AG04450 (cell line): Measurements from ENCODE around the gene WHRN. TPM values are rescaled to one million over a fixed set of nuclear protein-coding genes. Genes with fewer than 3 reads are reported as not detected.

Experiments used
- CTCF ChIA-PET: fragments of 300-600, 350-600 bp; formaldehyde crosslinking; extraction: SDS; loops from one replicate; lab custom pipeline; 2022; ENCODE audit warnings: antibody characterized with exemption, inconsistent platforms; lab: Charles Lee
- POLR2A ChIA-PET: fragments of 350-600 bp; formaldehyde crosslinking; extraction: SDS; loops from one replicate; lab custom pipeline; 2021; ENCODE audit warnings: antibody characterized with exemption, inconsistent platforms; lab: Yijun Ruan, JAX
- DNase-seq: peaks from one replicate; pipeline ENCODE4 v3.0.0-alpha.2; 2011; ENCODE audit warnings: low read depth, low spot score
- H3K27ac ChIP-seq: one replicate; pipeline ENCODE4 v1.5.1; 2012; ENCODE audit warnings: low read depth, low read length, control low read depth
- H3K27me3 ChIP-seq: one replicate; pipeline ENCODE4 v1.6.0; 2012; ENCODE audit warnings: low read length; ENCODE audit not compliant: control insufficient read depth, insufficient read depth
- H3K4me3 ChIP-seq: 2 replicates; pipeline ENCODE4 v1.5.1; 2011; ENCODE audit warnings: mild to moderate bottlenecking, low read depth, low read length, control low read depth
- H3K9me3 ChIP-seq: 2 replicates; pipeline ENCODE4 v1.5.1; 2012; ENCODE audit warnings: low read length; ENCODE audit not compliant: control insufficient read depth, insufficient read depth
- polyA plus RNA-seq: library from polyadenylated mRNA; depleted of rRNA; stranded (reverse); fragments of >200 nt; gene quantifications from 2 replicates; pipeline ENCODE4 v1.2.3, GENCODE V29; 2011
- TF ChIP-seq, protein P1 (sequence below): IDR thresholded peaks from 2 replicates; pipeline ENCODE4 v1.5.1; 2011; ENCODE audit warnings: low read depth, low read length, control low read depth, inconsistent platforms

Gene WHRN
- polyA plus RNA-seq, 1 experiment: 1.1 TPM

- no peaks in the 10 kb centered on the region for H3K9me3 ChIP-seq
- CTCF ChIA-PET: interaction anchor here (0.6 kb wide), 1 partner anchor 35 kb away, joined by 4 read pairs; no protein-coding TSS in a partner anchor
- no peaks in the 10 kb centered on the region for H3K27me3 ChIP-seq
- no peak overlapping the region for H3K4me3 ChIP-seq
- DNase-seq: no peak
- H3K27ac ChIP-seq: no peak overlapping the region
- TF ChIP-seq, protein P1, sequence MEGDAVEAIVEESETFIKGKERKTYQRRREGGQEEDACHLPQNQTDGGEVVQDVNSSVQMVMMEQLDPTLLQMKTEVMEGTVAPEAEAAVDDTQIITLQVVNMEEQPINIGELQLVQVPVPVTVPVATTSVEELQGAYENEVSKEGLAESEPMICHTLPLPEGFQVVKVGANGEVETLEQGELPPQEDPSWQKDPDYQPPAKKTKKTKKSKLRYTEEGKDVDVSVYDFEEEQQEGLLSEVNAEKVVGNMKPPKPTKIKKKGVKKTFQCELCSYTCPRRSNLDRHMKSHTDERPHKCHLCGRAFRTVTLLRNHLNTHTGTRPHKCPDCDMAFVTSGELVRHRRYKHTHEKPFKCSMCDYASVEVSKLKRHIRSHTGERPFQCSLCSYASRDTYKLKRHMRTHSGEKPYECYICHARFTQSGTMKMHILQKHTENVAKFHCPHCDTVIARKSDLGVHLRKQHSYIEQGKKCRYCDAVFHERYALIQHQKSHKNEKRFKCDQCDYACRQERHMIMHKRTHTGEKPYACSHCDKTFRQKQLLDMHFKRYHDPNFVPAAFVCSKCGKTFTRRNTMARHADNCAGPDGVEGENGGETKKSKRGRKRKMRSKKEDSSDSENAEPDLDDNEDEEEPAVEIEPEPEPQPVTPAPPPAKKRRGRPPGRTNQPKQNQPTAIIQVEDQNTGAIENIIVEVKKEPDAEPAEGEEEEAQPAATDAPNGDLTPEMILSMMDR: no peak
- POLR2A ChIA-PET: interaction anchor here (1.7 kb wide), 1 partner anchor 17 kb away, joined by 5 read pairs; the partner anchor contains the start of gene AKNA
Observed at GRCh38 chr9:114370251-114370967, 134.9 kb downstream of the WHRN start.

GRCh38 chr9:114369216-114370130, 135.8 kb downstream of the WHRN start:
- H3K9me3 ChIP-seq: no peaks in the 10 kb centered on the region
- no peak overlapping the region for H3K4me3 ChIP-seq
- TF ChIP-seq, protein P1: no peak
- DNase-seq: no peak
- ChIA-PET CTCF (no interaction called here), POLR2A (no interaction called here)
- H3K27me3 ChIP-seq: no peaks in the 10 kb centered on the region
- H3K27ac ChIP-seq: no peak overlapping the region

GRCh38 chr9:114367772-114368569, 137.3 kb downstream of the WHRN start:
- no peak overlapping the region for H3K27ac ChIP-seq
- no peaks in the 10 kb centered on the region for H3K27me3 ChIP-seq
- no peaks in the 10 kb centered on the region for H3K9me3 ChIP-seq
- no peak overlapping the region for H3K4me3 ChIP-seq
- TF ChIP-seq, protein P1: no peak
- DNase-seq: no peak
- POLR2A ChIA-PET: no interaction called here
- CTCF ChIA-PET: interaction anchor here (0.6 kb wide), 1 partner anchor 286 kb away, joined by 3 read pairs; no protein-coding TSS in a partner anchor

- no peak overlapping the region for H3K27ac ChIP-seq
Observed at GRCh38 chr9:114367366-114367765, 137.9 kb downstream of the WHRN start.

More at GRCh38 chr9:114367366-114367765, 137.9 kb downstream of the WHRN start:
- ChIA-PET POLR2A (no interaction called here), CTCF (interaction anchor here (0.6 kb wide), 2 partner anchors 30 to 285 kb away, joined by 3 read pairs; no protein-coding TSS in a partner anchor)
- no peak for DNase-seq
- Histone ChIP-seq H3K4me3 (no peak overlapping the region), H3K27me3 (no peaks in the 10 kb centered on the region), H3K9me3 (no peaks in the 10 kb centered on the region)
- TF ChIP-seq, protein P1: no peak
